ENCODE data around the gene PLXNA1.

Gene PLXNA1

GRCh38 chr3:127003175-127003555 is 20.2 kb downstream of the PLXNA1 start:
- no peak for DNase-seq

GRCh38 chr3:127003601-127004280 is 20.8 kb downstream of the PLXNA1 start:
- no peak for DNase-seq

- no peak for DNase-seq
These were observed 21.9 kb downstream of the PLXNA1 start for GRCh38 chr3:127004641-127005397.

DNA sequence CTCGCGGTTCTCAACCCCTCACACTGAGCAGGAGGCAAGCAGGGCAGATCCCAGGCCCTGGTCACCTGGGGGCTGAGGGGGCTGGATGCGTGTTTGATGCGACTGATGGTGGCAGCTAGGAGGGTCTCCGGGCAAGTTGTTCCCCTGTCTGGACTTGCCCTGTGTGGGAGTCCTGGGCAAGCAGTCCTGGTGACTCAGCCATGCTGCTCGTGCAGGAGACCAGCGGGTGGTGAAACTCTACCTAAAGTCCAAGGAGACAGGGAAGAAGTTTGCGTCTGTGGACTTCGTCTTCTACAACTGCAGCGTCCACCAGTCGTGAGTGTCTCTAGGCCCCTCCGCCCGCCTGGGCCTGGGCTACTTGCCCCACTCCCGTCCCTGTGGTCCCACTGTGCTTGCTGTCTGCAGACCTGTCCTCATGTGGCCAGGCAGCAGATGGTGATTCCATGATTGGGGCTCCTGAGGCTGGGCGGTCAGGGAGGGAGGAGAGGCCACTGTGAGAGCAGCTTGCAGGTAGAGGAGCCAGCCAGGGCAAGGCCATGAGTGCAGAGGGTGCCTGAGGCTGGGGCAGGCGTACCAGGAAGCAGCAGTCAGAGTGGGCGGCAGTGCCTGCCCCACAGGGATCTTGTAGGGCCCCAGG is 23.1 kb downstream of the PLXNA1 start:
- no peak for DNase-seq

DNA sequence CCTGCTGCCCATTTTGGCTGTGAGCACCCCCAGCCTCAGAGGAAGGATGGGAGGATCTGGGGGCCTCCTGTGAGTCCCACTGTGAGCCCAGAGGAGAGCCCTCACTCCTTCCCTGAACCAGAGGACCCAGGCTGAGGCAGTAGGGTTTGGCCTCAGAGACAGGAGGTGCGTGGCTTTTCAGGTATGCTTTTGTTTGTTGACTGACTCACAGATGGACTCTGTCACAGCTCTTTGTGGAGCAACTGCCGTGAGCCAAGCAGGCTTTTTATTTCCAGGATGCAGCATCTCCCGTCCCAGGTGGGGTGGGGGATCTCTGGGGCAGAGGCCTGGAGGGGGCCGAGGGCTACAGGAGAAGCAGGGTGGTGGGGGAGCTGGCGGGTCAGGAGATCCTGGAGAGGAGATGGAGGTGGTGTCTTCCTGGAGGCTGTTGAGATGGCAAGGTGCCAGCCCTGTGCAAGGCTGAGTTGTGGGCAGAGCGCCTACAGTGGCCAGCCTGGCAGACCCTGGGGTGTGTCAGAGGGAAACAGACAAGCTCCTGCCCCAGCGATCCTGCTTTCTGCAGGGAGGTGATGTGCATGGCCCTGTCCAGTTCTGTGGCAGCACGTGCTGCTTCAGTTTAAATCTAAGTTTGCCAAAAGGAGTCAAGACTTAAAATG is 24.0 kb downstream of the PLXNA1 start:
- no peak for DNase-seq

GRCh38 chr3:127008236-127008635 is 25.3 kb downstream of the PLXNA1 start:
- DNase-seq, result no peak

DNA sequence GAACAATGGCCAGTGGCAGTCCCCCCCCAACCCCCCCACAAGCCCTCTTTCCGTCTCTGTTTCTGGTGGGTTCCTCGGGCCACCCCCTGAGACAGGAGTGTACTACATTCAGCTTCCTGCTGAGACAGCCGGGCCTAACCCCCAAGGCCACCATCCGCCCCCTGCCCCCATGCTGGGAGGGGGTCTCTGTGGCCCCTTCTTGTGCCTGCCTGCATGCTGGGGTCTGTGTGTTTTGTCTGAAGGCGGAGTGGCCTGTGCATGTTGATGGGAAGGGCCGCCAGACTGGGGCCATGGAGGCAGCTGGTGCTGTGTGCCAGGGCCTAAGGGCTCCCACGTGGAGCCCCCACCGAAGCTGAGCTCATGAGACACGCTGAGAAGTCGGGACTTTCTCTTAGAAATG is 26.6 kb downstream of the PLXNA1 start:
- no peak for DNase-seq

DNA sequence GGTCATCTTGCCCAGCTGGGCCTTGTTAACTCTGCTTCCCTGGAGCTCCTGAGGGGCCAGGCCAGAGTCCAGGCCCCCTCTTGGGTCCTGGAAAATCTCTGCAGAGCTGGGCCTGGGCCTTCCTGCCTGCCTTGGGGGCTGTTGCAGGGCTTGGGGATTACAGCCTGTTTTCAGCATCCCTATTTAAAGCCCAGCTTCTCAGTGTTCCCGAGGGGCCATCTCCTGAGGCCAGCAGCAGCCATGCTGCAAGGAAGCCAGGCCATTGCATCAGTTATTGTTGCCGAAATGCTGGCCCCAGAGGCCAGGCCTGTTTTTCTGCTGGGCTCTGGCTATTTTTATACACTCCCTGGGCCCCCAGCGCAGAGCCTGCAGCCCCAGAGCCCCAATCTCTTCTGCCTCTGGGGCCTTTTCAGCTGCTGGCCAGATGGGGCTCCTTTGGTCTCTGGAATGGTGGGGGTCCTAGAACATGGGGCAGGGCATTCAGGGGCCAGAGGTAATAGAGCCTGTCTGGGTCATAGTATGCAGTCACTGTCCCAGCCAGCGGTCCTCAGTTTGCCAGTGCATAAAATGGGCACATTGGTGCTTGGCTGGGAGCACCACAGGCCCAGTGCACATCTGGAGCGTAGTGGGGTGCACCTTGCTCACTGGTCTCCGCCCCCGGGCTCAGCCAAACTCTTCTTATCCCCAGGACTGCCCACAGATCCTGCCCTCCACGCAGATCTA is 28.5 kb downstream of the PLXNA1 start:
- peak; percentile 84 for DNase-seq

DNA sequence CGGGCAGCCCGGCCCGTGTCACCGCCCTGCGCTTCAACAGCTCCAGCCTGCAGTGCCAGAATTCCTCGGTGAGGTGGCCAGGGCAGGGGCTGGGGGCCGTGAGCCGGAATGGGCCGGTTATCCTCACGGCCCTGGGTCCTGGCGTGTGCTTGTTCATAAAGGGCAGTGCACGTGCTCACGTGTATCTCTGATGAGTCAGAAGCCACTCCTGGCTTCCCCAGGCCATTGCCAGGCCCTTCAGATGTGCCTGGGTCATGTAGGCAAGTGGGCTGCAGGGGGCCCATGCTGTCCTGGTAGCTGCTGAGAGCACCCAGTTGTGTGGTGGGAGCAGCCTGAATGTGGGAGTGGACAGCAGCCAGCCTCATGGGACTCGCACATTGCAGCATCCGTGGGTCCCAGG is 29.2 kb downstream of the PLXNA1 start:
- peak; percentile 28 for DNase-seq

GRCh38 chr3:127013181-127013580 is 30.3 kb downstream of the PLXNA1 start:
- DNase-seq, result no peak

DNA sequence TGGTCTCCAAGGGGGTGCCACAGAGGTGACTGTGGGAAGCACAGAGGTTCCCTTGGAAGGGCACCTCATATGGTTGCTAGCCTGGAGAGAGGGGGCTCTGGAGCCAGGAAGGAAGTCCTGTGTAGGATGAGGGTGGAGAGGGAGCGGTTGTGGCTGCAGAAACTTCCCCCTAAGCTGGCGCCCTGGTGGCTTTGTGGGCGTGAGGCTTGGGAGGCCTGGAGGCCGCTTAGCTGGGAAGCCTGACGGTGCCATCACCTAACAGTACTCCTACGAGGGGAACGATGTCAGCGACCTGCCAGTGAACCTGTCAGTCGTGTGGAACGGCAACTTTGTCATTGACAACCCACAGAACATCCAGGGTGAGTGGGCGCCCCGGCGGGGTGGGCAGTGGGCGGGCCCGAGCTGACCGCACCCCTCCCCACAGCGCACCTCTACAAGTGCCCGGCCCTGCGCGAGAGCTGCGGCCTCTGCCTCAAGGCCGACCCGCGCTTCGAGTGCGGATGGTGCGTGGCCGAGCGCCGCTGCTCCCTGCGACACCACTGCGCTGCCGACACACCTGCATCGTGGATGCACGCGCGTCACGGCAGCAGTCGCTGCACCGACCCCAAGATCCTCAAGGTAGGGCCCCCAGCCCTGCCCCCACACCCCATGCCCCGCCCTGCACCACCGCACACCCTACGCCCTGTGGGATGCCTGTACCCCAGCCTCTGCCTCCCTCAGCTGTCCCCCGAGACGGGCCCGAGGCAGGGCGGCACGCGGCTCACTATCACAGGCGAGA is 31.0 kb downstream of the PLXNA1 start:
- no peak for DNase-seq

- no peak for DNase-seq
These were observed 31.8 kb downstream of the PLXNA1 start for GRCh38 chr3:127014536-127015281.

GRCh38 chr3:127015282-127016042 is 32.5 kb downstream of the PLXNA1 start:
- peak; percentile 15 for DNase-seq

DNA sequence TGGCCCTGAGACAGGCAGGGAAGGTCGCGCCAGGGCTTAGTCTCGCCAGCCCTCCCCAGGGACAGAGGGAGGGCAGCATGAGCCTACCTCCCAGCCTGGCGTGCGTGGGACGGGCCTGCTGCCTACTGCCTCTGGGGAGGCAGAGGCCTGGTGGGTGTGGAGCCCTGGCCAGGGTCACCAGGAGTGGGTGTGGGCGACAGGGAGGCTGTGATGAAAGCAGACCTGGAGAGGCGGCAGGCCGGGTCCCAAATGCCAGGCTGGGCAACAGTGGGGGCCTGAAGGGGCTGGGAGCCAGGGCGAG is 33.1 kb downstream of the PLXNA1 start:
- no peak for DNase-seq

DNA sequence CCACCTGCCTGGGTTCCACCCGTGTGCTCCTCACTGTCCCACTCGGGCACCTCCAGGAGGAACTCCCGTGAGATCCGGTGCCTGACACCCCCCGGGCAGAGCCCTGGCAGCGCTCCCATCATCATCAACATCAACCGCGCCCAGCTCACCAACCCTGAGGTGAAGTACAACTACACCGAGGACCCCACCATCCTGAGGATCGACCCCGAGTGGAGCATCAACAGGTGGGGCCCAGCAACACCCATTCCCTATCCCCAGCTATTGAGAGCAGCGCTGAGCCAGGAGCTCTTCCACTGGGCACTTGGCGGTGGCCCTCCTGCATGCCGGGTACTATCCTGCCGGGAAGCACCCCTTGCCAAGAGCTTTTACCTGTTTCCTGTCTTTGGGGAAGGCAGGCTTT is 33.5 kb downstream of the PLXNA1 start:
- DNase-seq, result no peak

DNA sequence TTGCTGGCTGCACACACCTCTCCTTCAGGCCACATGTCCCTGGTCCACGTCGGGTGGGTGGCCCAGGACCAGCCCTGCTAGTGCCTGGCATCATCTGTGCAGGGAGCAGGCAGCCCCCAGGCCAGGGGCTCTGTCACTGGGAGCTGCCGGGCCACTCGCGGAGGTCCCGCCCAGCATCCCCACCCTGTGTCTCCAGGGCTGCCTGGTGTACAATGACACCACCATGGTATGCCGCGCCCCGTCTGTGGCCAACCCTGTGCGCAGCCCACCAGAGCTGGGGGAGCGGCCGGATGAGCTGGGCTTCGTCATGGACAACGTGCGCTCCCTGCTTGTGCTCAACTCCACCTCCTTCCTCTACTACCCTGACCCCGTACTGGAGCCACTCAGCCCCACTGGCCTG is 34.3 kb downstream of the PLXNA1 start:
- no peak for DNase-seq

DNA sequence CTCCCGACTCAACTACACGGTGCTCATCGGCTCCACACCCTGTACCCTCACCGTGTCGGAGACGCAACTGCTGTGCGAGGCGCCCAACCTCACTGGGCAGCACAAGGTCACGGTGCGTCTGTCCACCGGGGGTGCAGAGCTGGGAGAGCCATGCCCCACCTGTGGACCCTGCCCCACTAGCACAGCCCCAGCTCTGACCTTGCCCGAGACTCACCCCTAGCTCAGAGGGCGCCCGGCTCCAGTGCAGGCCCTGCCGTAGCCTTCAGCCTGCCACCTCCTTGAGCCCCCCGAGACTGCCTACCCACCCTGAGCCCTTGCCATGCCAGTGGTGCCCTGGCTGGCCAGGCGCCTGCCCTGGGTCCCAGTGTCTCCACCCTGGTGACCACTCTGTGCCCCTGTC is 34.9 kb downstream of the PLXNA1 start:
- DNase-seq, result no peak

DNA sequence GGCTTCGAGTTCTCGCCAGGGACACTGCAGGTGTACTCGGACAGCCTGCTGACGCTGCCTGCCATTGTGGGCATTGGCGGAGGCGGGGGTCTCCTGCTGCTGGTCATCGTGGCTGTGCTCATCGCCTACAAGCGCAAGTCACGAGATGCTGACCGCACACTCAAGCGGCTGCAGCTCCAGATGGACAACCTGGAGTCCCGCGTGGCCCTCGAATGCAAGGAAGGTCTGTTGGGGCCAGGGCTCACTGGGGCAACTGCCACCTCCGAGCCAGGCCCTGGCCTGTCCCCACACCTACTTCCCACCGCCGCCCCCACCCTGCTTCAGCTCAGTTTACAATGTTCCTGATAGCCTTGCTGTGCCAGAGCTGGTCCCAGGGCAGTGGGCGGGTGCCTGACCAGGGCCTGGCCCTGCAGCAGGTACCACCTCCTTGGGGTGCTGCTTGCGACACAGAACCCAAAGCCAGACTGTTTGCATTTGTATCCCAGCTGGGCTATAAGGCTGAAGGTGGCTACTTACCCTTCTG is 35.5 kb downstream of the PLXNA1 start:
- DNase-seq, result no peak

DNA sequence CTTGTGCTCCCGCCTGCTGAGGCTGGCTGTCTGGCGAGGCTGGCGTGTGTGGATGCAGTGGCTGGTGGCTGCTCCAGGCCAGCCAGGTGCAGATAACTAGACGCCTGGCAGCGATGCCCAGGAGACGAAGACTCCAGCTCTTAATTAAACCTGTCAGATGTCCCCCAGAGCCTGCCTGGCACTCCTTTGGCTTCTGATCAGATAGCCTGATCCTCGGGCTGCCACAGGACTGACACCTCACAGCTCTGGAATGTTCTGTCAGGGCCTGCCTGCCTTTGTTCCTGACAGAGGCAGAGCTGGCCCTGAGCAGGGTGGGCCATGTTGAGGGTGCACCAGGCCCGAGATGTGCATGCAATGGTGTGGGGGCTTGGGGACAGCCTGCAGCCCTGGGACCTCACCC is 36.5 kb downstream of the PLXNA1 start:
- DNase-seq, result peak; percentile 35

GRCh38 chr3:127020543-127020942 is 37.6 kb downstream of the PLXNA1 start:
- DNase-seq, result no peak

GRCh38 chr3:127022849-127023248 is 39.9 kb downstream of the PLXNA1 start:
- no peak for DNase-seq

Measured in fibroblast of skin of right biceps (primary cell).